ENCODE data around the gene SKA2.

The SKA2 gene

GRCh38 chr17:59172436-59173004, 17.5 kb upstream of the SKA2 start:
- Mint-ChIP-seq H3K36me3 (ENCODE audit: insufficient read depth) (no peaks in the 10 kb centered on the region), H3K27me3 (no peaks in the 10 kb centered on the region), H3K27ac (ENCODE audit: low read depth) (no peak overlapping the region), H3K9me3 (no peaks in the 10 kb centered on the region), H3K4me3 (no peak overlapping the region), H3K4me1 (peaks cover 5% of the 10 kb centered on the region)
- no peak for ATAC-seq (replicated peaks; ENCODE audit: extremely low read depth, poor library complexity, severe bottlenecking)
- DNase-seq (ENCODE audit: low spot score in 2 of 2): no peak

GRCh38 chr17:59167571-59168001, 12.6 kb upstream of the SKA2 start:
- Mint-ChIP-seq H3K9me3 (no peaks in the 10 kb centered on the region), H3K4me1 (peaks cover 5% of the 10 kb centered on the region), H3K27ac (ENCODE audit: low read depth) (no peak overlapping the region), H3K36me3 (ENCODE audit: insufficient read depth) (peaks cover 1% of the 10 kb centered on the region), H3K4me3 (no peak overlapping the region), H3K27me3 (no peaks in the 10 kb centered on the region)
- no peak for DNase-seq (ENCODE audit: low spot score in 2 of 2)
- no peak for ATAC-seq (replicated peaks; ENCODE audit: extremely low read depth, poor library complexity, severe bottlenecking)

- DNase-seq (ENCODE audit: low spot score in 2 of 2): peak in 1 of 2 donors; percentile 28
Measured at GRCh38 chr17:59165933-59166342, 11.0 kb upstream of the SKA2 start.

GRCh38 chr17:59161477-59161876, 6.5 kb upstream of the SKA2 start:
- peak overlapping the region; percentile 85 for H3K27ac Mint-ChIP-seq (ENCODE audit: low read depth)
- ATAC-seq (replicated peaks; ENCODE audit: extremely low read depth, poor library complexity, severe bottlenecking) (no peak), DNase-seq (ENCODE audit: low spot score in 2 of 2) (no peak)
- H3K36me3 Mint-ChIP-seq (ENCODE audit: insufficient read depth): peaks cover 7% of the 10 kb centered on the region
- peaks cover 19% of the 10 kb centered on the region for H3K4me1 Mint-ChIP-seq
- no peaks in the 10 kb centered on the region for H3K9me3 Mint-ChIP-seq
- H3K27me3 Mint-ChIP-seq: no peaks in the 10 kb centered on the region
- no peak overlapping the region for H3K4me3 Mint-ChIP-seq

More at GRCh38 chr17:59165933-59166342, 11.0 kb upstream of the SKA2 start:
- Mint-ChIP-seq H3K36me3 (ENCODE audit: insufficient read depth) (peaks cover 4% of the 10 kb centered on the region), H3K27me3 (no peaks in the 10 kb centered on the region), H3K4me3 (no peak overlapping the region), H3K27ac (ENCODE audit: low read depth) (no peak overlapping the region), H3K4me1 (peaks cover 5% of the 10 kb centered on the region), H3K9me3 (no peaks in the 10 kb centered on the region)
- ATAC-seq (replicated peaks; ENCODE audit: extremely low read depth, poor library complexity, severe bottlenecking): peak; percentile 65

GRCh38 chr17:59160157-59161025, 5.4 kb upstream of the SKA2 start:
- Mint-ChIP-seq H3K27ac (ENCODE audit: low read depth) (peak overlapping the region; percentile 86), H3K27me3 (no peaks in the 10 kb centered on the region), H3K36me3 (ENCODE audit: insufficient read depth) (peaks cover 7% of the 10 kb centered on the region), H3K4me3 (peak overlapping the region; percentile 61), H3K9me3 (no peaks in the 10 kb centered on the region), H3K4me1 (peaks cover 19% of the 10 kb centered on the region)
- ATAC-seq (replicated peaks; ENCODE audit: extremely low read depth, poor library complexity, severe bottlenecking): no peak
- DNase-seq (ENCODE audit: low spot score in 2 of 2): no peak

GRCh38 chr17:59155439-59156177, 622 bp upstream of the SKA2 start, which contains the start of gene PRR11:
PRR11 (plus strand) TSS chr17:59155746; CDS start chr17:59169753, 14,007 bp downstream.
- Mint-ChIP-seq H3K27me3 (no peaks in the 10 kb centered on the region), H3K36me3 (ENCODE audit: insufficient read depth) (peaks cover 6% of the 10 kb centered on the region), H3K27ac (ENCODE audit: low read depth) (no peak within 1 kb of the TSS), H3K4me1 (peaks cover 49% of the 10 kb centered on the region), H3K9me3 (no peaks in the 10 kb centered on the region), H3K4me3 (no peak within 1 kb of the TSS)
- DNase-seq (ENCODE audit: low spot score in 2 of 2): peak in 1 of 2 donors; percentile 71
- peak; percentile 91 for ATAC-seq (replicated peaks; ENCODE audit: extremely low read depth, poor library complexity, severe bottlenecking)

GRCh38 chr17:59154292-59154720, 680 bp downstream of the SKA2 start:
- no peak overlapping the region for H3K4me3 Mint-ChIP-seq

GRCh38 chr17:59152925-59153324, 2.1 kb downstream of the SKA2 start:
- Mint-ChIP-seq H3K36me3 (ENCODE audit: insufficient read depth) (peaks cover 4% of the 10 kb centered on the region), H3K4me3 (no peak overlapping the region), H3K27ac (ENCODE audit: low read depth) (no peak overlapping the region), H3K4me1 (peaks cover 48% of the 10 kb centered on the region), H3K9me3 (no peaks in the 10 kb centered on the region), H3K27me3 (no peaks in the 10 kb centered on the region)
- DNase-seq (ENCODE audit: low spot score in 2 of 2) (no peak), ATAC-seq (replicated peaks; ENCODE audit: extremely low read depth, poor library complexity, severe bottlenecking) (no peak)

More at GRCh38 chr17:59154292-59154720, 680 bp downstream of the SKA2 start:
- no peak for ATAC-seq (replicated peaks; ENCODE audit: extremely low read depth, poor library complexity, severe bottlenecking)
- Mint-ChIP-seq H3K9me3 (no peaks in the 10 kb centered on the region), H3K27ac (ENCODE audit: low read depth) (no peak overlapping the region), H3K4me1 (peaks cover 56% of the 10 kb centered on the region), H3K27me3 (no peaks in the 10 kb centered on the region), H3K36me3 (ENCODE audit: insufficient read depth) (peaks cover 4% of the 10 kb centered on the region)
- no peak for DNase-seq (ENCODE audit: low spot score in 2 of 2)

- no peaks in the 10 kb centered on the region for H3K9me3 Mint-ChIP-seq
- H3K27ac Mint-ChIP-seq (ENCODE audit: low read depth): peak overlapping the region; percentile 14
Measured at GRCh38 chr17:59151591-59151990, 3.4 kb downstream of the SKA2 start.

GRCh38 chr17:59151006-59151405, 4.0 kb downstream of the SKA2 start:
- Mint-ChIP-seq H3K9me3 (no peaks in the 10 kb centered on the region), H3K36me3 (ENCODE audit: insufficient read depth) (peaks cover 6% of the 10 kb centered on the region), H3K4me1 (peaks cover 43% of the 10 kb centered on the region), H3K27me3 (no peaks in the 10 kb centered on the region), H3K4me3 (no peak overlapping the region), H3K27ac (ENCODE audit: low read depth) (peak overlapping the region; percentile 14)
- no peak for ATAC-seq (replicated peaks; ENCODE audit: extremely low read depth, poor library complexity, severe bottlenecking)
- DNase-seq (ENCODE audit: low spot score in 2 of 2): no peak

More at GRCh38 chr17:59151591-59151990, 3.4 kb downstream of the SKA2 start:
- Mint-ChIP-seq H3K36me3 (ENCODE audit: insufficient read depth) (peaks cover 6% of the 10 kb centered on the region), H3K4me3 (peak overlapping the region; percentile 26), H3K4me1 (peaks cover 43% of the 10 kb centered on the region), H3K27me3 (no peaks in the 10 kb centered on the region)
- ATAC-seq (replicated peaks; ENCODE audit: extremely low read depth, poor library complexity, severe bottlenecking) (no peak), DNase-seq (ENCODE audit: low spot score in 2 of 2) (no peak)

GRCh38 chr17:59149841-59150511, 5.0 kb downstream of the SKA2 start:
- peak; percentile 52 for ATAC-seq (replicated peaks; ENCODE audit: extremely low read depth, poor library complexity, severe bottlenecking)
- H3K4me3 Mint-ChIP-seq: no peak overlapping the region
- H3K27ac Mint-ChIP-seq (ENCODE audit: low read depth): no peak overlapping the region
- H3K9me3 Mint-ChIP-seq: no peaks in the 10 kb centered on the region
- no peaks in the 10 kb centered on the region for H3K27me3 Mint-ChIP-seq
- H3K4me1 Mint-ChIP-seq: peaks cover 51% of the 10 kb centered on the region
- H3K36me3 Mint-ChIP-seq (ENCODE audit: insufficient read depth): peaks cover 9% of the 10 kb centered on the region
- no peak for DNase-seq (ENCODE audit: low spot score in 2 of 2)

GRCh38 chr17:59149051-59149450, 5.9 kb downstream of the SKA2 start:
- ATAC-seq (replicated peaks; ENCODE audit: extremely low read depth, poor library complexity, severe bottlenecking): no peak
- Mint-ChIP-seq H3K36me3 (ENCODE audit: insufficient read depth) (peaks cover 7% of the 10 kb centered on the region), H3K4me1 (peaks cover 52% of the 10 kb centered on the region), H3K4me3 (no peak overlapping the region), H3K27me3 (no peaks in the 10 kb centered on the region), H3K9me3 (no peaks in the 10 kb centered on the region), H3K27ac (ENCODE audit: low read depth) (no peak overlapping the region)
- DNase-seq (ENCODE audit: low spot score in 2 of 2): no peak

Data from central memory CD8-positive, alpha-beta T cell (primary cell).